BJ (cell line): ENCODE data around the gene MEPE. TPM values are rescaled to one million over a fixed set of nuclear protein-coding genes. Genes with fewer than 3 reads are reported as not detected.

Source experiments
- CTCF ChIA-PET: fragments of 350-600 bp; formaldehyde crosslinking; extraction: SDS; loops from one replicate; lab custom pipeline; 2021; ENCODE audit warnings: antibody characterized with exemption, inconsistent platforms; lab: Yijun Ruan, JAX
- POLR2A ChIA-PET: fragments of 300-600 bp; sonication (Branson Sonifier 250); formaldehyde crosslinking; extraction: SDS; loops from one replicate; lab custom pipeline; 2021; ENCODE audit warnings: antibody characterized with exemption; lab: Charles Lee
- DNase-seq: peaks from one replicate; pipeline ENCODE4 v3.0.0-alpha.2; 2011; ENCODE audit warnings: low read depth
- H3K27me3 ChIP-seq: 2 replicates; pipeline ENCODE4 v1.6.0; 2011; ENCODE audit warnings: low read length; ENCODE audit not compliant: control insufficient read depth, insufficient read depth
- H3K36me3 ChIP-seq: 2 replicates; pipeline ENCODE4 v1.5.1; 2011; ENCODE audit warnings: low read length; ENCODE audit not compliant: control insufficient read depth, insufficient read depth
- H3K4me3 ChIP-seq: 2 replicates; pipeline ENCODE4 v1.5.1; 2011; ENCODE audit warnings: low read depth, mild to moderate bottlenecking, control low read depth, low read length
- CTCF ChIP-seq: IDR thresholded peaks from 2 replicates; pipeline ENCODE4 v1.5.1; 2011; ENCODE audit warnings: low read depth, mild to moderate bottlenecking, control low read depth, inconsistent platforms, low read length, moderate library complexity; ENCODE audit not compliant: insufficient read depth
- polyA plus RNA-seq: library from polyadenylated mRNA; depleted of rRNA; stranded (reverse); fragments of >200 nt; gene quantifications from 2 replicates; pipeline ENCODE4 v1.2.3, GENCODE V29; 2011

The MEPE gene
- polyA plus RNA-seq, 1 experiment: not detected

- Histone ChIP-seq H3K4me3 (no peak overlapping the region), H3K36me3 (no peaks in the 10 kb centered on the region), H3K27me3 (no peaks in the 10 kb centered on the region)
- DNase-seq: no peak
- POLR2A ChIA-PET: no interaction called here
- CTCF ChIA-PET: interaction anchor here (1.4 kb wide), 1 partner anchor 259 kb away, joined by 3 read pairs; no protein-coding TSS in a partner anchor
- TF ChIP-seq CTCF: no peak
Measured at GRCh38 chr4:87803421-87803820, 29.3 kb upstream of the MEPE start.

GRCh38 chr4:87804871-87805270, 27.9 kb upstream of the MEPE start:
- Histone ChIP-seq H3K4me3 (no peak overlapping the region), H3K36me3 (no peaks in the 10 kb centered on the region), H3K27me3 (no peaks in the 10 kb centered on the region)
- TF ChIP-seq CTCF: no peak
- ChIA-PET POLR2A (no interaction called here), CTCF (interaction anchor here (0.6 to 1.4 kb wide), 3 partner anchors 44 to 261 kb away, joined by 3 to 5 read pairs (median 3); no protein-coding TSS in a partner anchor)
- no peak for DNase-seq

- Histone ChIP-seq H3K4me3 (no peak overlapping the region), H3K36me3 (no peaks in the 10 kb centered on the region), H3K27me3 (no peaks in the 10 kb centered on the region)
- CTCF ChIA-PET: no interaction called here
- no peak for TF ChIP-seq CTCF
- DNase-seq: no peak
- POLR2A ChIA-PET: no interaction called here
Measured at GRCh38 chr4:87805971-87806370, 26.8 kb upstream of the MEPE start.

- no peak for DNase-seq
- TF ChIP-seq CTCF: no peak
- Histone ChIP-seq H3K27me3 (no peaks in the 10 kb centered on the region), H3K4me3 (no peak overlapping the region), H3K36me3 (no peaks in the 10 kb centered on the region)
- ChIA-PET CTCF (no interaction called here), POLR2A (no interaction called here)
Measured at GRCh38 chr4:87806520-87806919, 26.2 kb upstream of the MEPE start.

- no peaks in the 10 kb centered on the region for H3K36me3 ChIP-seq
- H3K27me3 ChIP-seq: no peaks in the 10 kb centered on the region
- TF ChIP-seq CTCF: no peak
- H3K4me3 ChIP-seq: no peak overlapping the region
- ChIA-PET CTCF (no interaction called here), POLR2A (no interaction called here)
- DNase-seq: no peak
Measured at GRCh38 chr4:87807402-87807801, 25.4 kb upstream of the MEPE start.
